Activated naive CD8-positive, alpha-beta T cell treated with anti-CD3 and anti-CD28 coated beads, Interleukin-2, amount 10 ng/mL, durations not matched to agents 7 days and 5 days (primary cell): ENCODE measurements around the gene CLMN. TPM values are rescaled to one million over a fixed set of nuclear protein-coding genes. Genes with fewer than 3 reads are reported as not detected.

Experiments used
- ATAC-seq: fragments of 150-1000 bp; cut with Tn5 transposase; one replicate; pipeline ENCODE4 v1.10.0; 2021; ENCODE audit warnings: low read depth, moderate library complexity
- POLR2A ChIA-PET: fragments of 350-600 bp; sonication (Branson Sonifier 250); formaldehyde crosslinking; loops from one replicate; lab custom pipeline; 2021; ENCODE audit warnings: antibody characterized with exemption; lab: Charles Lee
- DNase-seq: peaks from one replicate; pipeline ENCODE4 v3.0.0; 2021
- H3K27ac Mint-ChIP-seq: one replicate; pipeline ENCODE4 v1.8.0; 2022; ENCODE audit warnings: mild to moderate bottlenecking, mixed read lengths
- H3K27me3 Mint-ChIP-seq: one replicate; pipeline ENCODE4 v1.8.0; 2022; ENCODE audit warnings: mild to moderate bottlenecking, moderate library complexity, mixed read lengths
- H3K36me3 Mint-ChIP-seq: one replicate; pipeline ENCODE4 v1.8.0; 2021; ENCODE audit warnings: mild to moderate bottlenecking, mixed read lengths
- H3K4me1 Mint-ChIP-seq: one replicate; pipeline ENCODE4 v1.8.0; 2021; ENCODE audit warnings: mixed read lengths
- H3K4me3 Mint-ChIP-seq: one replicate; pipeline ENCODE4 v1.8.0; 2022; ENCODE audit warnings: mild to moderate bottlenecking, moderate library complexity, mixed read lengths
- H3K9me3 Mint-ChIP-seq: one replicate; pipeline ENCODE4 v1.8.0; 2021; ENCODE audit warnings: mixed read lengths
- total RNA-seq, 2 experiments: library from RNA; stranded (reverse); gene quantifications; one replicate each; pipeline ENCODE4 v1.2.3, GENCODE V29; 2021

CLMN gene
- total RNA-seq, 2 experiments from 2014 or later = 3.7 to 4.3 TPM

DNA sequence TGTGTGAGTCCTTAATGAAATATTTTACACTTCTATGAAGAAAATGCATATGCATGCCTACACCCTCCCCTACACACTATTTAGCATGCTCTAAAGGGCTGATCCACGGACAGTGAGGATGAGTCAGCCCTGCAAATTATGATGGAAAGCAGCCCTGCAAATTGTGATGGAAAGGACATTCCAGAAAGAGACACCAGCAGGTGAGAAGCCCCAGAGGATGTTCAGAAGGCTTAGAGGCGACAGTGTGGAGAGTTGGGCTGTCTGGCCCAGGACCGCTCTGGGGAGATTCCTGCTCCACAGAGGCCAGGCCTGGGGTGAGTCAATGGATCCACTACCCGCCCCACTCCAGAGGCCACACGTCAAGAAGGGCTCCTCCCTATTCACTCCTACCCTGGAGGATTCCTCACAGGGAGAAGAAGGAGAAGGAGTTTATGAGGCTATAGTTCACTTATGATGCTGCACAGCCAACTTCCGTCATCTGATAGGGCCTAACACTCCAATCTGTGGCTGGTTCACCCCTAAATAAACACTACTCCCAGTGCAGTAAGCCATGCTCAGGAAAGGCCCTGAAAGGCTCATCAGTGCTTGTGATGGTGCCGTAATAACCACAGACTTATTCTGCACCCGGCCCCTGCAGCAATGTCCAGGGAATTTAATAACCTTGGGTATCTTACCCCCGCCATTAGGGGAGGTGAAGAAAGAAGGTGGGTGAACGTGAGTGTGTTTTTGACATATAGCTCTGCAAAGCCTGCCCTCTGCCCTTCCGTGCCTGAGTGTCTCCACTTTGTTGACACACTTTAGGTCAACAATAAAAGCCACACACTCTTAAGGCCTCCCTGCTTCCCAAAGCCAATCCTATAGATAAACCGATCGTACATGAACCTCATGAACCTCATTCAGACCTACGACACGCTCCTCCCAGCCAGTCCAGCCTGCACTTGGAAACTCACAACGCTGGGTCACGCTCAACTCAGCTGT lies 46.4 kb downstream of the CLMN start:
- Mint-ChIP-seq H3K27me3 (peaks cover 8% of the 10 kb centered on the region), H3K9me3 (peaks cover 2% of the 10 kb centered on the region), H3K36me3 (no peaks in the 10 kb centered on the region), H3K4me3 (no peak overlapping the region), H3K27ac (no peak overlapping the region), H3K4me1 (peaks cover 4% of the 10 kb centered on the region)
- ATAC-seq = no peak
- no peak for DNase-seq
- POLR2A ChIA-PET = no interaction called here

DNA sequence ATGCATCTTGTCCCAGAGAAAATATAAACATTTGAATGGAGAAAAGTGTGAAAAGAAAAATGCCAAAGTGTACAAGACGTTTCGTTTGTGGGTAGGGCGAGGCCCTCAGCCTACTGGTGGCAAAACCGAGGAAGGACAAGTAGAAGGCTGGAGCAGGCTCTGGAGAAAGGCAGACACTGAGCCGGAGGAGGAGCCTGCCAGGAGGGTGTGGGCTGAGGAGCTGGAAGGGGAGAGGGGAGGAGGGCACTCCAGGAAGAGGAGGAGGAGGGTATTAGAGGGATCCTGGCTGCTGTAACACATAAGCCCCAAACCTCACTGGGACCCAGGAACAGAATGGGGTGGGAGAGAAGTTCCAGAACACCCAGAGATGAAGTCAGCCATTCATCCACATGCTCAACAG lies 47.7 kb downstream of the CLMN start:
- H3K36me3 Mint-ChIP-seq = no peaks in the 10 kb centered on the region
- peaks cover 8% of the 10 kb centered on the region for H3K27me3 Mint-ChIP-seq
- H3K4me1 Mint-ChIP-seq = peaks cover 14% of the 10 kb centered on the region
- POLR2A ChIA-PET = no interaction called here
- ATAC-seq (no peak), DNase-seq (no peak)
- H3K4me3 Mint-ChIP-seq = no peak overlapping the region
- H3K9me3 Mint-ChIP-seq = peaks cover 2% of the 10 kb centered on the region
- H3K27ac Mint-ChIP-seq = no peak overlapping the region

DNA sequence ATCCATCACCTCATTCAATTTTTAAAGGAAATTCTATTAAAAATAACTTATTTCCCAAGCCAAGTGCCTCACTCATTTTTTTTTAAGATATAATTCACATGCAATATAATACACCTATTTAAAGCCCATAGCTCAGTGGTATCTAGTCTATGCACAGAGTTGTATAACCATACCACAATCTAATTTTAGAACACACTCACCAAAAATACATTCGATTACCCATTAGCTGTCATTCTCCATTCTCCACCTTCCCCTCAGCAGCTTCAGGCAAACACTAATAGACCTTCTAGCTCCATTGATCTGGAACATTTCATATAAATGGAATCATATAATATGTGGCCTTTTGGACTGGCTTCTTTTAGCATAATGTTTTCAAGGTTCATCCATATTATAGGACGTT lies 49.5 kb downstream of the CLMN start:
- Mint-ChIP-seq H3K4me3 (no peak overlapping the region), H3K36me3 (no peaks in the 10 kb centered on the region), H3K4me1 (peaks cover 30% of the 10 kb centered on the region), H3K27ac (no peak overlapping the region), H3K9me3 (no peaks in the 10 kb centered on the region), H3K27me3 (peaks cover 2% of the 10 kb centered on the region)
- POLR2A ChIA-PET = no interaction called here
- ATAC-seq (no peak), DNase-seq (no peak)

DNA sequence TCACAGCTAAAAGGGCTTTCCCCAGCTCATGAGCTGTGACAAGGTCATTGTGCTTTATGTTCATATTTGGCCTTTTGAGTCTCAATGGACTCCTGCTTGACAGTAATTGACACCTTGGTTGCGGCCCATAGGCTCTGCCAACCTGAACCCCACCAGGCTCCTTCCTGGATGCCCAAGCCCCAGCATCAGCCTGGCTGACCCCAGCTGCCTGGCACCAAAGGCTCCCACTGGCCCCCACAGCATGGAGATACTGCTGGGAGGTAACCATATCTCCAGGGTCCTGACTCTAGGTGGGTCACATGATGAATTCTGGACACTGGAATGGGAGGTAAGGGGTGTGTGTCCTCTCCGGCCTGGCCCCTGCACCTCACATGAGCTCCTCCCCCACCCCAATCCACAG lies 50.2 kb downstream of the CLMN start:
- ATAC-seq (no peak), DNase-seq (no peak)
- Mint-ChIP-seq H3K4me1 (peaks cover 34% of the 10 kb centered on the region), H3K9me3 (no peaks in the 10 kb centered on the region), H3K27me3 (peaks cover 2% of the 10 kb centered on the region), H3K4me3 (no peak overlapping the region), H3K27ac (no peak overlapping the region), H3K36me3 (no peaks in the 10 kb centered on the region)
- POLR2A ChIA-PET = no interaction called here

DNA sequence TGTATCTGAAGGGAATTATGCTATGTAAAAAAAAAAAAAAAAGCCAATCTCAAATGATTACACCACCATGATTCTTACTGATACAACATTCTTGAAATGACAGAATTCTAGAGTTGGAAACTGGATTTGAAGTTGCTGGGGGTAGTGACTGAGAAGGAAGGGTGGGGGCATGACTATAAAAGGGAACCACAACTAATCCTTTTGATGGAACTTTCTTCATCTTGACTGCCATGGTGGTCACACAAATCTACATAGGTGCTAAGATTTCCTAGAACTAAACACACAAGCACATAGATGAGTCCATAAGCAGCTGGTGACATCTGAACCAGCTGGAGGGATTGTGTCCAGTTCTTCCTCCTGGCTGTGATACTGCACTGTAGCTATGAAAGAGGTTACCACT lies 51.4 kb downstream of the CLMN start:
- DNase-seq (no peak), ATAC-seq (no peak)
- Mint-ChIP-seq H3K36me3 (no peaks in the 10 kb centered on the region), H3K4me1 (peaks cover 32% of the 10 kb centered on the region), H3K27me3 (peaks cover 2% of the 10 kb centered on the region), H3K4me3 (no peak overlapping the region), H3K9me3 (no peaks in the 10 kb centered on the region), H3K27ac (no peak overlapping the region)
- POLR2A ChIA-PET = no interaction called here

DNA sequence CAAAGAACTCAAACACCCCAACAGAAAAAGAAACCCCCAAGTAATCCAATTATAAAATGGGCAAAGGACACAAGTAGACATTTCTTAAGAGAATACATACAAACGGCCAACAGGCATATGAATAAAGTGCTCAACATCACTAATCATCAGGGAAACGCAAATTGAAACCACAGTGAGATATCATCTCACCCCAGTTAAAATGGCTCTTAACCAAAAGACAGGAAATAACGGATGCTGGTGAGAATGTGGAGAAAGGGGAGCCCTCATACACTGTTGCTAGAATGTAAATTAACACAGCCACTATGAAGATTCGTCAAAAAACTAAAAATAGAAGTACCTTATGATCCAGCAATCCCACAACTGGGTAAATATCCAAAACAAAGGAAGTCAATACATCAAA lies 52.4 kb downstream of the CLMN start:
- ATAC-seq (peak; percentile 43), DNase-seq (no peak)
- Mint-ChIP-seq H3K4me1 (peaks cover 32% of the 10 kb centered on the region), H3K27ac (peak overlapping the region; percentile 23), H3K36me3 (no peaks in the 10 kb centered on the region), H3K27me3 (peaks cover 2% of the 10 kb centered on the region), H3K4me3 (peak overlapping the region; percentile 37), H3K9me3 (no peaks in the 10 kb centered on the region)
- POLR2A ChIA-PET = no interaction called here

DNA sequence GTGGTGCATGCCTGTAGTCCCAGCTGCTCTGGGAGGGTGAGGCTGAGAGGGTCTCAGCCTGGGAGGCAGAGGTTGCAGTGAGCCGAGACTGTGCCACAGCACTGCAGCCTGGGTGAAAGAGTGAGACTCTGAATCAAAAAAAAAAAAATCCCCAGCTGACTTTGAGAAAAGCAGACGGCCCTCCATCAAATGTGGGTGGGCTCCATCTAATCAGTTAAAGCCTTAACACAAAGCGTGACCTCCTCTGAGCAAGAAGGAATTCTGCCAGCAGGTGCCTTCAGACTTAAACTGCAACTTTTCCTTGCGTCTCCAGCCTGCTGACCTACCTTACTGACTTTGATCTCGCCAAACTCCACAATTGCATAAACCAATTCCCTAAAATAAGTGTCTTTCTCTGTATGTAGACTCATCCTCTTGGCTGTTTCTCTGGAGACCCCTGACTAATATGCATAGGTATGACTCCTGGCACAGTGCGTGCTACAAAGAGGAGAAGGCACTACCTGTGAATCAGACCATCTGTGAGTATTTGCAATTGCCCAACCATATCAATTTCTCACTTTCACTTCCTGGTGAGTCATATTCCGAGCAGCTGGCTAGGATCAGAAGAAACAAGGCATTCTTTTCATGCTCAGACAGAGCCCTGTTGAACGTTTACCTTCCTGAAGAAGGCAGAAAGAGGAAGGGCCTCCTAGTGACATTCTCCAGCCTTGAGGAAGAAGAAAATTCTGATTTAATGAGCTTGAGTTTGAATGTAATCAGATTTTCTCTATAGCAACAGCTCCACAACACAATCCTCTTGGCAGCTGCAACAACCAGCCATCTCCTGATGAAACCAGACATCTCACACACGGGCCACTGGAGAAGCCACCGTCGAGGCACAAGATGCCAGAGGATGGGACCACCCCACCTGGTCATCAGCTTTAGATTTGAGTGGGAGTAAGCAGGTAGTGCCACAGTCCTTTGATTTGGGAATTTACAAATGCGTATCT lies 54.3 kb downstream of the CLMN start:
- ATAC-seq = peak; percentile 80
- Mint-ChIP-seq H3K9me3 (no peaks in the 10 kb centered on the region), H3K4me3 (peak overlapping the region; percentile 18), H3K27me3 (no peaks in the 10 kb centered on the region), H3K27ac (peak overlapping the region; percentile 85), H3K36me3 (no peaks in the 10 kb centered on the region), H3K4me1 (peaks cover 32% of the 10 kb centered on the region)
- POLR2A ChIA-PET = interaction anchor here (1.0 kb wide), 1 partner anchor 54 kb away, joined by 3 read pairs; the partner anchor contains the start of gene CLMN
- DNase-seq = no peak

DNA sequence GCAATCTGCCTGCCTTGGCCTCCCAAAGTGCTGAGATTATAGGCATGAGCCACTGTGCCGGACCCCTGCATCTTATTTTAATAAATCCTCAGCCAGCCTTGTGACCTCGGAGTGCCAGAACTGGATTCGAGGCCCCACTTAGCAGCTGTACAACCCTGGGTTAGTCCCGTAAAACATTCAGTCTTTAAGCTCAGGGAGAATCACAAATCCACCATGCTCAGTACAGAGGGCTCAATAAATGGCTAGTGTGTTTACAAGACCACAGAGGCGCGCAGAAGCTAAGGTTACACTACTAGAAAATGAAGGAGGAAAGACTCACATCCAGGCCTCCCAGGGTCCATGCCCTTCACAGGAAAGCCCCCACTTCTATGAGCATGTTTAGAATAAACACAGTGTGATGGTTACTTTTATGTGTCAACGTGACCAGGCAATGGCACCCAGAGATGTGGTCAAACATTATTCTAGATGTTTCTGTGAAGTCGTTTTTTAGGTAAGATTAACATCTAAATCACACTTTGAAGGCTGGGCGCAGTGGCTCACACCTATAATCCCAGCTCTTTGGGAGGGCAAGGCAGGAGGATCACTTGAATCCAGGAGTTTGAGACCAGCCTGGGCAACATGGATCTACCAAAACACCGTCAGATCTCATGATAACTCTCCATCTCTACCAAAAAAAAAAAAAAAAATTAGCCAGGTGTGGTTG lies 55.3 kb downstream of the CLMN start:
- H3K9me3 Mint-ChIP-seq = no peaks in the 10 kb centered on the region
- H3K4me3 Mint-ChIP-seq = no peak overlapping the region
- ATAC-seq = no peak
- peaks cover 32% of the 10 kb centered on the region for H3K4me1 Mint-ChIP-seq
- POLR2A ChIA-PET = no interaction called here
- no peak for DNase-seq
- H3K27me3 Mint-ChIP-seq = no peaks in the 10 kb centered on the region
- no peaks in the 10 kb centered on the region for H3K36me3 Mint-ChIP-seq
- no peak overlapping the region for H3K27ac Mint-ChIP-seq

DNA sequence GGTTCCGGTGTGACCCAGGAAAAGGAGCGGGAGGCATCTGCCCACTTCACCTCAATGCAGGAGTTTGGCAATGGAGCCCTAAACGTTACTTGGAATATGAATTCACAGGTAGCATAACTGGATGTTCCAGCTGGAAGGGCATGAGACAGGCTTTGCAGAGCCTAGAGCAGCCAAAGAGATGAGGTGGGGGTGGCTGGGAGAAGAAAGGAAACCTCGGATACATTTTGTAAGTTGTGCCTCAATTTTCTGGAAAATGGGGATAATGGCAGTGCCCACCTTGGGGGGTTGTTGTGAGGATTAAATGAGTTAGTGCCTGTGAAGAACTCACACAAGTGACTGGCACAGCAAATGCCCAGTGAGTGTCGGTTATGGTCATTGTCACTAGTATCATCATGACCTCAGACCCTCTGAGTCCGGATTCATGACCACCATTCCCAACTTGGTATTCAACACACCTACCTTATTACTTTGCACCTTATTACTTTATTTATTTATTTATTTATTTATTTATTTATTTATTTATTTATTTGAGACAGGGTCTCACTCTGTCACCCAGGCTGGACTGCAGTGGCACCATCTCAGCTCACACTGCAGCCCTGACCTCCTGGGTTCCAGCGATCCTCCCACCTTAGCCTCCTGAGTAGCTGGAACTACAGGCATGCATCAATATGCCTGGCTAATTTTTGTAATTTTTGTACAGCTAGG lies 56.0 kb downstream of the CLMN start:
- H3K9me3 Mint-ChIP-seq = no peaks in the 10 kb centered on the region
- ATAC-seq (no peak), DNase-seq (no peak)
- H3K4me1 Mint-ChIP-seq = peaks cover 32% of the 10 kb centered on the region
- POLR2A ChIA-PET = no interaction called here
- no peak overlapping the region for H3K4me3 Mint-ChIP-seq
- H3K36me3 Mint-ChIP-seq = no peaks in the 10 kb centered on the region
- no peaks in the 10 kb centered on the region for H3K27me3 Mint-ChIP-seq
- H3K27ac Mint-ChIP-seq = no peak overlapping the region

DNA sequence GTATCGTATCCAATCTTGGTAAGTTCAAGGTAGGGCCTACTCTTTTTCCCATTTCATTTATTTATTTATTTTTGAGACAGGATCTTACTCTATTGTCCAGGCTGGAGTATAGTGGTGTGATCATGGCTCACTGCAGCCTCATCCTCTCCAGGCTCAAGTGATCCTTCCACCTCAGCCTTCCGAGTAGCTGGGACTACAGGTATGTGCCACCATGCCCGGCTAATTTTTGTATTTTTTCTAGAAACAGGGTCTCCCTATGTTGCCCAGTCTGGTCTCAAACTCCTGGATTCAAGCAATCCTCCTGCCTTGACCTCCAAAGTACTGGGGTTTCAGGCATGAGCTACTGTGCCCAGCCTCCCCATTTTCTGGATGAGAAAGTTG lies 57.2 kb downstream of the CLMN start:
- H3K4me3 Mint-ChIP-seq = no peak overlapping the region
- H3K27me3 Mint-ChIP-seq = no peaks in the 10 kb centered on the region
- H3K4me1 Mint-ChIP-seq = peaks cover 25% of the 10 kb centered on the region
- H3K27ac Mint-ChIP-seq = no peak overlapping the region
- H3K9me3 Mint-ChIP-seq = no peaks in the 10 kb centered on the region
- H3K36me3 Mint-ChIP-seq = no peaks in the 10 kb centered on the region
- POLR2A ChIA-PET = no interaction called here
- no peak for ATAC-seq
- no peak for DNase-seq

DNA sequence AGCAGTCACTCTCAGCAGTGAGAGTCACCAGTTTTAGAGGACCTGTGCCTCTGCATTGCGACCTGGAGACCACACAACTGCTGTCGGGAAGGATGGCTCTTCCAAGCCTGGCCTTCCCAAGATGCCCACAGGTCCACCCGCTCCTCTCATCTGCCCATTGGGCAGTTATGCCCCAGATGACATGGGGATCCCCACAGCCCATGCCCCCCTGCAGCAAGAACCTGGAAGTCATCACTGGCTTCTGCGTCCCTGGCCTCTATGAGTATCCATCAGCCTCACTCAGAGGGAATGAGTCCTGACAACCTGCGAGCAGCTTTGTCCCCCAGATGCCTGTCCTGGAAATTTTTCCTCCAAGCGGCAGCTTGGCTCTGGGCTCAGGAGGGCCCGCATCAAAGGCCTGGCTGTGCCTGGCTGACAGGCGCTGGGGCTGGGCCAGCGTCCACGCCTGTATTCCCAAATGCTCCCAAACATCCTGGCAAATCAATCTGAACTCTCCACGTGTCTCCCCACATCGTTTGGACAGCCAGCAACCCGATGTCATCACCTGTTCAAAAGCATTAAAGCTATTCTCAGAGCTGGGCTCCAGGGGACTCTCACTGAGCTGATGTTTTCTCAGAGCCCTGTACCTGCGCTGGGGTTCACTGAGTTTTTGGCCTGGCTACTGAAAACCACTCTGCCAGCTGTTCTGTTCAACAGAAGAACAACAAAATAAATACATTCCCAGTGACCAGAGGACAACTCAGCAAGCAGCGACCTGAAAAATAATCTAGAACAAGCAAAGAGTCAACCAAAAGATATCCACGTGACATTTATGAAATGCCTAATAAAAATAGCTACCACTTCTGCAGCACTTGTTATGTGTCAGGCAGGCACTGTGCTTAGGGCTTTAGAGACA lies 57.8 kb downstream of the CLMN start:
- POLR2A ChIA-PET = no interaction called here
- Mint-ChIP-seq H3K4me3 (no peak overlapping the region), H3K4me1 (peaks cover 18% of the 10 kb centered on the region), H3K27me3 (no peaks in the 10 kb centered on the region), H3K9me3 (no peaks in the 10 kb centered on the region), H3K27ac (no peak overlapping the region), H3K36me3 (no peaks in the 10 kb centered on the region)
- DNase-seq = no peak
- ATAC-seq = no peak
